IMR-90 (cell line): Measurements from ENCODE around the gene EFCAB8. TPM values are rescaled to one million over a fixed set of nuclear protein-coding genes. Genes with fewer than 3 reads are reported as not detected.

ENCODE experiments used
- ATAC-seq: fragments of 200-7000 bp; cut with Tn5 transposase; 2 replicates; pipeline ENCODE4 v1.9.1; 2020; ENCODE audit warnings: low read depth, mild to moderate bottlenecking, moderate library complexity
- BruUV-seq: library from RNA; stranded (reverse); fragments of 400-500 nt; replicated peaks from 2 replicates; lab custom pipeline; 2021; lab: Mats Ljungman, UMichigan
- CTCF ChIA-PET: fragments of 300-600 bp; formaldehyde crosslinking; extraction: SDS; loops from one replicate; lab custom pipeline; 2021; ENCODE audit warnings: antibody characterized with exemption; lab: Yijun Ruan, JAX
- POLR2A ChIA-PET: fragments of 300-600 bp; sonication (Branson Sonifier 250); formaldehyde crosslinking; loops from one replicate; lab custom pipeline; 2022; ENCODE audit warnings: antibody characterized with exemption; ENCODE audit not compliant: unreplicated experiment; lab: Charles Lee
- DNase-seq: peaks from one replicate; pipeline ENCODE4 v3.0.0; 2013
- H2AFZ ChIP-seq: replicated peaks from 2 replicates; pipeline ENCODE3; 2013; ENCODE audit warnings: low read length, mild to moderate bottlenecking; ENCODE audit not compliant: poor library complexity
- H2AK5ac ChIP-seq: 2 replicates; pipeline ENCODE4 v1.6.1; 2013; ENCODE audit warnings: low read depth, low read length, inconsistent platforms
- H2AK9ac ChIP-seq: replicated peaks from 2 replicates; pipeline ENCODE3; 2013; ENCODE audit warnings: mild to moderate bottlenecking, low read depth, low read length, moderate library complexity; ENCODE audit not compliant: poor library complexity
- H2BK120ac ChIP-seq: 2 replicates; pipeline ENCODE4 v1.6.1; 2013; ENCODE audit warnings: low read depth, low read length, inconsistent platforms
- H2BK15ac ChIP-seq: 3 replicates; pipeline ENCODE4 v1.6.1; 2013; ENCODE audit warnings: low read depth, low read length, inconsistent platforms
- H2BK20ac ChIP-seq: 2 replicates; pipeline ENCODE4 v1.6.1; 2013; ENCODE audit warnings: low read depth, mild to moderate bottlenecking, inconsistent platforms, low read length, moderate library complexity
- H2BK5ac ChIP-seq: 2 replicates; pipeline ENCODE4 v1.6.1; 2013; ENCODE audit warnings: mild to moderate bottlenecking, low read depth, low read length, inconsistent platforms; ENCODE audit not compliant: poor library complexity, severe bottlenecking
- H3K14ac ChIP-seq: replicated peaks from 2 replicates; pipeline ENCODE4 v1.6.1; 2013; ENCODE audit warnings: low read depth, low read length, inconsistent platforms
- H3K18ac ChIP-seq: 2 replicates; pipeline ENCODE4 v1.6.1; 2013; ENCODE audit warnings: low read depth, low read length, control low read depth
- H3K23ac ChIP-seq: 2 replicates; pipeline ENCODE4 v1.6.1; 2013; ENCODE audit warnings: low read depth, low read length, inconsistent platforms
- H3K27ac ChIP-seq: 2 replicates; pipeline ENCODE4 v1.5.1; 2013; ENCODE audit warnings: mild to moderate bottlenecking, control low read depth, low read length; ENCODE audit not compliant: insufficient read depth
- H3K27me3 ChIP-seq: 2 replicates; pipeline ENCODE4 v1.6.1; 2013; ENCODE audit warnings: low read length; ENCODE audit not compliant: control insufficient read depth, insufficient read depth
- H3K36me3 ChIP-seq: 2 replicates; pipeline ENCODE4 v1.6.1; 2013; ENCODE audit warnings: low read length, mixed read lengths; ENCODE audit not compliant: control insufficient read depth, insufficient read depth
- H3K4ac ChIP-seq: 2 replicates; pipeline ENCODE4 v1.6.1; 2013; ENCODE audit warnings: low read depth, low read length, inconsistent platforms
- H3K4me1 ChIP-seq: 2 replicates; pipeline ENCODE4 v1.6.1; 2013; ENCODE audit warnings: low read length, mixed read lengths; ENCODE audit not compliant: control insufficient read depth, insufficient read depth
- H3K4me2 ChIP-seq: 2 replicates; pipeline ENCODE4 v1.6.1; 2013; ENCODE audit warnings: low read depth, mild to moderate bottlenecking, control low read depth, low read length, moderate library complexity
- H3K4me3 ChIP-seq: 2 replicates; pipeline ENCODE4 v1.5.1; 2013; ENCODE audit warnings: low read depth, mild to moderate bottlenecking, control low read depth, low read length, moderate library complexity; ENCODE audit not compliant: insufficient read depth
- H3K56ac ChIP-seq: 2 replicates; pipeline ENCODE4 v1.6.1; 2013; ENCODE audit warnings: low read length, inconsistent platforms; ENCODE audit not compliant: insufficient read depth; ENCODE audit errors: extremely low read depth
- H3K79me1 ChIP-seq, 2 experiments: 2 replicates each; pipeline ENCODE4 v1.6.1; 2013; ENCODE audit warnings: low read length in 2 of 2, inconsistent platforms in 1 of 2, low read depth in 1 of 2
- H3K9ac ChIP-seq: 2 replicates; pipeline ENCODE4 v1.6.1; 2013; ENCODE audit warnings: low read depth, low read length, control low read depth
- H3K9me1 ChIP-seq: 2 replicates; pipeline ENCODE4 v1.6.1; 2013; ENCODE audit warnings: low read length, inconsistent platforms; ENCODE audit not compliant: insufficient read depth
- H3K9me3 ChIP-seq: 2 replicates; pipeline ENCODE4 v1.6.1; 2013; ENCODE audit warnings: low read length; ENCODE audit not compliant: control insufficient read depth, insufficient read depth
- H4K20me1 ChIP-seq: 2 replicates; pipeline ENCODE4 v1.6.1; 2013; ENCODE audit warnings: low read length, inconsistent platforms; ENCODE audit not compliant: insufficient read depth
- H4K5ac ChIP-seq: 2 replicates; pipeline ENCODE4 v1.6.1; 2013; ENCODE audit warnings: mild to moderate bottlenecking, low read depth, low read length, control low read depth
- H4K8ac ChIP-seq, 2 experiments: 2 replicates each; pipeline ENCODE4 v1.6.1; 2013; ENCODE audit warnings: low read depth in 2 of 2, low read length in 2 of 2, control low read depth in 1 of 2, inconsistent platforms in 1 of 2
- H4K91ac ChIP-seq: 2 replicates; pipeline ENCODE4 v1.6.1; 2013; ENCODE audit warnings: low read depth, low read length, inconsistent platforms; ENCODE audit not compliant: insufficient read depth
- BHLHE40 ChIP-seq: fragments of 150-350 bp; IDR thresholded peaks from 2 replicates; pipeline ENCODE4 v1.6.1; 2016; ENCODE audit warnings: mild to moderate bottlenecking, low read depth, low read length
- CEBPB ChIP-seq: IDR thresholded peaks from 2 replicates; pipeline ENCODE4 v1.6.1; 2012; ENCODE audit warnings: low read depth, low read length, improper control_type of control experiment
- CHD1 ChIP-seq: IDR thresholded peaks from 2 replicates; pipeline ENCODE4 v1.6.1; 2012; ENCODE audit warnings: low read depth, low read length, improper control_type of control experiment
- FOS ChIP-seq: fragments of 150-350 bp; IDR thresholded peaks from 2 replicates; pipeline ENCODE4 v1.6.1; 2016; ENCODE audit warnings: low read depth, low read length
- MAFK ChIP-seq: IDR thresholded peaks from 2 replicates; pipeline ENCODE4 v1.6.1; 2012; ENCODE audit warnings: low read depth, low read length, improper control_type of control experiment
- MAZ ChIP-seq: IDR thresholded peaks from 2 replicates; pipeline ENCODE4 v1.6.1; 2012; ENCODE audit warnings: low read depth, mild to moderate bottlenecking, low read length, improper control_type of control experiment, moderate library complexity, borderline replicate concordance
- MXI1 ChIP-seq: IDR thresholded peaks from 2 replicates; pipeline ENCODE4 v1.6.1; 2012; ENCODE audit warnings: low read depth, mild to moderate bottlenecking, low read length, moderate library complexity, borderline replicate concordance
- NFE2L2 ChIP-seq: fragments of 150-350 bp; IDR thresholded peaks from 2 replicates; pipeline ENCODE4 v1.6.1; 2016; ENCODE audit warnings: low read depth, mild to moderate bottlenecking, low read length
- POLR2A ChIP-seq: IDR thresholded peaks from 2 replicates; pipeline ENCODE4 v1.6.1; 2012; ENCODE audit warnings: mild to moderate bottlenecking, low read depth, low read length
- RCOR1 ChIP-seq: IDR thresholded peaks from 2 replicates; pipeline ENCODE4 v1.6.1; 2012; ENCODE audit warnings: mild to moderate bottlenecking, low read length, improper control_type of control experiment; ENCODE audit not compliant: insufficient replicate concordance
- RFX5 ChIP-seq: IDR thresholded peaks from 2 replicates; pipeline ENCODE4 v1.8.0; 2012; ENCODE audit warnings: low read depth, mild to moderate bottlenecking, low read length, moderate library complexity
- WGBS, 2 experiments: methylation state at CpG; one replicate each; pipeline versions ENCODE4 v1.1.5 to v1.1.7; 2013; ENCODE audit warnings: missing lambda C conversion rate in 2 of 2; ENCODE audit not compliant: insufficient read length in 1 of 2; ENCODE audit errors: extremely low coverage in 2 of 2; 5-methylcytosine and 5-hydroxymethylcytosine counted together
- dilution Hi-C: fragments of 300-500 bp; cut with HindIII; formaldehyde crosslinking; loops from one replicate; pipeline ENCODE4 v1.14.3; 2018; ENCODE audit warnings: low sequenced_read_pairs; ENCODE audit not compliant: unreplicated experiment
- in situ Hi-C: fragments of 300-500 bp; cut with MboI; formaldehyde crosslinking; loops from 3 replicates; pipeline ENCODE4 v1.14.3; 2019; ENCODE audit warnings: low sequenced_read_pairs, inconsistent platforms, mixed read lengths
- intact Hi-C: fragments of 100-400 bp; cut with micrococcal nuclease; formaldehyde crosslinking; loops from 2 replicates; pipeline ENCODE4 v1.10.0; 2022
- polyA plus RNA-seq, 3 experiments: library from polyadenylated mRNA; depleted of rRNA; stranded (reverse); fragments of >200 nt; gene quantifications; 2 replicates each; pipeline ENCODE4 v1.2.3, GENCODE V29; 2012; ENCODE audit warnings: low replicate concordance in 1 of 3
- total RNA-seq: library from RNA; depleted of rRNA; stranded (reverse); fragments of >200 nt; gene quantifications from 2 replicates; pipeline ENCODE4 v1.2.3, GENCODE V29; 2012
- TF ChIP-seq, protein P1 (sequence below): fragments of 150-350 bp; IDR thresholded peaks from 2 replicates; pipeline ENCODE4 v1.6.1; 2016; ENCODE audit warnings: low read depth, mild to moderate bottlenecking, low read length, moderate library complexity, borderline replicate concordance
- TF ChIP-seq, protein P2 (sequence below): conservative IDR thresholded peaks from 2 replicates; pipeline ENCODE4 v1.5.1; 2012; ENCODE audit warnings: mild to moderate bottlenecking, low read depth, low read length, improper control_type of control experiment

EFCAB8 gene
- total and polyA plus RNA-seq, 2 of the 4 experiments (the other 2 are of a cell fraction): not detected

DNA sequence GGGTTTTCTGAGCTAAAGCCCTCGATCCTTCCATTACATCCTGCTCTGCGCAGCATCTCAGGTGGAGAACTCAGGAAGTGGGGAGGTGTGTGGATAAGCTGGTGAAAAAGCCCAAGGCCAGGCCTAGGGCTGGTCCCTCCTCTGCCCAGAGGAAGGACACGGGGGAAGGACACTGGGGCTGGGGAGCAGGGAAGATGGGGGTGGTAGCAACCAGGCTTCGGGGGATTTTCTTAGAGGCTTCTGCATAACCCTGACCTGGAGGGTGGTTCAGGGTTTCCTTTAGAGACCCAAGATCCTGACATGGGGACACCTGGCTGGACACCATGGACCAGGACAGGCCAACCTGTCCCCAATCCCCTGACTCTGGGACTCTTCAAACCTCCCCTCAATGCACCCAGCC lies 107.7 kb downstream of the EFCAB8 start:
- Histone ChIP-seq H2BK5ac (no peak overlapping the region), H4K91ac (no peak overlapping the region), H2AFZ (no peak overlapping the region), H2BK15ac (no peak overlapping the region), H3K4me3 (no peak overlapping the region), H3K9me3 (no peaks in the 10 kb centered on the region), H3K14ac (no peak overlapping the region), H3K79me1 (no peaks in the 10 kb centered on the region), H3K9me1 (no peaks in the 10 kb centered on the region), H2AK5ac (no peak overlapping the region), H4K8ac (no peak overlapping the region), H3K23ac (no peak overlapping the region), H3K4me2 (no peak overlapping the region), H3K18ac (no peak overlapping the region), H3K27ac (no peak overlapping the region), H3K36me3 (no peaks in the 10 kb centered on the region), H3K4ac (no peak overlapping the region), H4K5ac (no peak overlapping the region), H3K27me3 (peaks cover 15% of the 10 kb centered on the region), H2BK20ac (no peak overlapping the region), H2AK9ac (no peak overlapping the region), H3K4me1 (no peaks in the 10 kb centered on the region), H3K9ac (no peak overlapping the region), H2BK120ac (no peak overlapping the region), H3K56ac (no peak overlapping the region), H4K20me1 (no peaks in the 10 kb centered on the region)
- TF ChIP-seq CHD1: no peak
- no peak for TF ChIP-seq CEBPB
- TF ChIP-seq POLR2A: no peak
- TF ChIP-seq, protein P1, sequence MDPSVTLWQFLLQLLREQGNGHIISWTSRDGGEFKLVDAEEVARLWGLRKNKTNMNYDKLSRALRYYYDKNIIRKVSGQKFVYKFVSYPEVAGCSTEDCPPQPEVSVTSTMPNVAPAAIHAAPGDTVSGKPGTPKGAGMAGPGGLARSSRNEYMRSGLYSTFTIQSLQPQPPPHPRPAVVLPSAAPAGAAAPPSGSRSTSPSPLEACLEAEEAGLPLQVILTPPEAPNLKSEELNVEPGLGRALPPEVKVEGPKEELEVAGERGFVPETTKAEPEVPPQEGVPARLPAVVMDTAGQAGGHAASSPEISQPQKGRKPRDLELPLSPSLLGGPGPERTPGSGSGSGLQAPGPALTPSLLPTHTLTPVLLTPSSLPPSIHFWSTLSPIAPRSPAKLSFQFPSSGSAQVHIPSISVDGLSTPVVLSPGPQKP: no peak
- no peak for TF ChIP-seq RFX5
- TF ChIP-seq MAFK: no peak
- no peak for TF ChIP-seq FOS
- no peak for TF ChIP-seq MAZ
- TF ChIP-seq, protein P2, sequence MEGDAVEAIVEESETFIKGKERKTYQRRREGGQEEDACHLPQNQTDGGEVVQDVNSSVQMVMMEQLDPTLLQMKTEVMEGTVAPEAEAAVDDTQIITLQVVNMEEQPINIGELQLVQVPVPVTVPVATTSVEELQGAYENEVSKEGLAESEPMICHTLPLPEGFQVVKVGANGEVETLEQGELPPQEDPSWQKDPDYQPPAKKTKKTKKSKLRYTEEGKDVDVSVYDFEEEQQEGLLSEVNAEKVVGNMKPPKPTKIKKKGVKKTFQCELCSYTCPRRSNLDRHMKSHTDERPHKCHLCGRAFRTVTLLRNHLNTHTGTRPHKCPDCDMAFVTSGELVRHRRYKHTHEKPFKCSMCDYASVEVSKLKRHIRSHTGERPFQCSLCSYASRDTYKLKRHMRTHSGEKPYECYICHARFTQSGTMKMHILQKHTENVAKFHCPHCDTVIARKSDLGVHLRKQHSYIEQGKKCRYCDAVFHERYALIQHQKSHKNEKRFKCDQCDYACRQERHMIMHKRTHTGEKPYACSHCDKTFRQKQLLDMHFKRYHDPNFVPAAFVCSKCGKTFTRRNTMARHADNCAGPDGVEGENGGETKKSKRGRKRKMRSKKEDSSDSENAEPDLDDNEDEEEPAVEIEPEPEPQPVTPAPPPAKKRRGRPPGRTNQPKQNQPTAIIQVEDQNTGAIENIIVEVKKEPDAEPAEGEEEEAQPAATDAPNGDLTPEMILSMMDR: no peak
- TF ChIP-seq NFE2L2: no peak
- no peak for TF ChIP-seq BHLHE40
- TF ChIP-seq RCOR1: no peak
- TF ChIP-seq MXI1: no peak
- ATAC-seq (no peak), DNase-seq (no peak)
- intact Hi-C loops: no loop called here
- CTCF ChIA-PET: no interaction called here
- POLR2A ChIA-PET: no interaction called here
- in situ Hi-C loops: no loop called here
- no TSS peak for BruUV-seq
- no CpG with 5 or more reads among the region's 4 CpGs for WGBS, 2 experiments
- dilution Hi-C loops: no loop called here
